Sigmoid colon (tissue), 7 donors: ENCODE measurements around the gene CDSN. TPM values are rescaled to one million over a fixed set of nuclear protein-coding genes. Genes with fewer than 3 reads are reported as not detected.
A peak's percentile ranks its signal among the peaks of the same experiment; 100 is the strongest.

Source experiments
- DNase-seq: peaks from one replicate; pipeline ENCODE4 v3.0.0-alpha.2; 2019
- H3K27ac ChIP-seq, 4 donors: fragments of 200-600 bp; sonication (generic); one replicate each; pipeline ENCODE4 v1.5.1; 2016 to 2019; ENCODE audit warnings: mild to moderate bottlenecking in 1 of 4
- H3K27me3 ChIP-seq, 3 donors: fragments of 200-600 bp; sonication (generic); one replicate each; pipeline ENCODE4 v1.5.1; 2019; ENCODE audit warnings: mild to moderate bottlenecking in 1 of 3
- H3K36me3 ChIP-seq, 4 donors: fragments of 200-600 bp; sonication (generic); one replicate each; pipeline ENCODE4 v1.5.1; 2016 to 2019
- H3K4me1 ChIP-seq, 4 donors: fragments of 200-600 bp; sonication (generic); one replicate each; pipeline ENCODE4 v1.5.1; 2017 to 2019
- H3K4me3 ChIP-seq, 4 donors: fragments of 200-600 bp; sonication (generic); one replicate each; pipeline ENCODE4 v1.5.1; 2017 to 2019; ENCODE audit warnings: mild to moderate bottlenecking in 2 of 4, moderate library complexity in 1 of 4
- H3K9me3 ChIP-seq, 4 donors: fragments of 200-600 bp in 3 of 4; sonication (generic) in 3 of 4; one replicate each; pipeline versions ENCODE4 v1.5.1 to v1.6.1; 2013 to 2019
- CTCF ChIP-seq, 4 experiments: fragments of 450-650 bp in 3 of 4; fragments of 200-600 bp in 1 of 4; IDR thresholded peaks; one replicate each; pipeline ENCODE4 v1.5.1; 2016 to 2019; ENCODE audit warnings: antibody characterized with exemption in 4 of 4, mild to moderate bottlenecking in 3 of 4, moderate library complexity in 2 of 4
- EP300 ChIP-seq, 4 donors: sonication (generic); formaldehyde crosslinking; IDR thresholded peaks; one replicate each; pipeline ENCODE4 v1.6.1; 2017; ENCODE audit warnings: antibody characterized with exemption in 4 of 4
- POLR2A ChIP-seq, 2 donors: fragments of 450-650 bp; IDR thresholded peaks; one replicate each; pipeline ENCODE4 v1.6.1; 2016; ENCODE audit warnings: antibody characterized with exemption in 2 of 2, mild to moderate bottlenecking in 2 of 2, moderate library complexity in 2 of 2
- POLR2AphosphoS5 ChIP-seq, 4 donors: sonication (generic); formaldehyde crosslinking; IDR thresholded peaks; one replicate each; pipeline ENCODE4 v1.6.1; 2017; ENCODE audit warnings: antibody characterized with exemption in 4 of 4
- WGBS, 2 donors: extraction: QIAGEN DNeasy Blood & Tissue Kit; methylation state at CpG; one replicate each; pipeline ENCODE4 v1.1.7; 2013; 5-methylcytosine and 5-hydroxymethylcytosine counted together
- intact Hi-C: fragments of 100-400 bp; cut with DNase I; formaldehyde crosslinking; loops from one replicate; pipeline ENCODE4 v1.15.1; 2023
- polyA plus RNA-seq, 3 donors: library from polyadenylated mRNA; stranded (reverse); fragments of 200-250 nt; gene quantifications; one replicate each; pipeline ENCODE4 v1.2.3, GENCODE V29; 2013
- total RNA-seq, 4 donors: library from RNA; depleted of rRNA; stranded (reverse); fragments of >200 nt; gene quantifications; one replicate each; pipeline ENCODE4 v1.1.0, GENCODE V29; 2016
- donor health status: healthy with polysubstance abuse.
- donor health status: Bipolar disorder and iron deficiency.
- donor health status: healthy.

The CDSN gene
- total and polyA plus RNA-seq, 7 donors: not detected

GRCh38 chr6:31087494-31088089 lies 32.7 kb downstream of the CDSN start:
- peaks cover 0 to 11% (median 0%) of the 10 kb centered on the region in 3 donors for H3K27me3 ChIP-seq
- H3K4me1 ChIP-seq: peaks cover 0 to 10% (median 3%) of the 10 kb centered on the region in 4 donors
- WGBS, 2 donors: 9 to 14% methylated on average over 14 of the region's 14 CpGs
- TF ChIP-seq CTCF (IDR thresholded peaks at IDR 0.05) (peak in 3 of 4 experiments; percentile 69 to 74 (median 74)), POLR2AphosphoS5 (IDR thresholded peaks at IDR 0.05) (no peak)
- no peaks in the 10 kb centered on the region for H3K36me3 ChIP-seq
- intact Hi-C loops: loop anchor here (5.0 to 10.0 kb wide), 2 partner anchors 260 to 343 kb away; partner anchors contain the start of genes FLOT1 and IER3
- DNase-seq: peak; percentile 89
- no peak overlapping the region for H3K27ac ChIP-seq
- H3K4me3 ChIP-seq: no peak overlapping the region
- H3K9me3 ChIP-seq: no peaks in the 10 kb centered on the region

- no peak overlapping the region for H3K4me3 ChIP-seq
- H3K27ac ChIP-seq: peak overlapping the region in 1 of 4 donors; percentile 37
- peaks cover 0 to 11% (median 0%) of the 10 kb centered on the region in 3 donors for H3K27me3 ChIP-seq
- intact Hi-C loops: loop anchor here (5.0 to 10.0 kb wide), 2 partner anchors 260 to 342 kb away; partner anchors contain the start of genes FLOT1 and IER3
- WGBS, 2 donors: 44 to 45% methylated on average over 7 of the region's 7 CpGs
- H3K9me3 ChIP-seq: no peaks in the 10 kb centered on the region
- TF ChIP-seq POLR2A (IDR thresholded peaks at IDR 0.05): no peak
- TF ChIP-seq POLR2AphosphoS5 (IDR thresholded peaks at IDR 0.05): no peak
- no peak for TF ChIP-seq EP300 (IDR thresholded peaks at IDR 0.05)
- peaks cover 0 to 10% (median 3%) of the 10 kb centered on the region in 4 donors for H3K4me1 ChIP-seq
- no peak for DNase-seq
- H3K36me3 ChIP-seq: no peaks in the 10 kb centered on the region
Observed at GRCh38 chr6:31086788-31087440, 33.3 kb downstream of the CDSN start.

- Histone ChIP-seq H3K4me3 (no peak overlapping the region), H3K36me3 (no peaks in the 10 kb centered on the region), H3K27ac (no peak overlapping the region), H3K4me1 (peaks cover 0 to 14% (median 8%) of the 10 kb centered on the region in 4 donors), H3K9me3 (no peaks in the 10 kb centered on the region), H3K27me3 (peaks cover 0 to 27% (median 0%) of the 10 kb centered on the region in 3 donors)
- TF ChIP-seq CTCF (IDR thresholded peaks at IDR 0.05) (no peak), POLR2A (IDR thresholded peaks at IDR 0.05) (no peak), POLR2AphosphoS5 (IDR thresholded peaks at IDR 0.05) (no peak), EP300 (IDR thresholded peaks at IDR 0.05) (no peak)
- 39 to 68% methylated on average over 8 of the region's 8 CpGs for WGBS, 2 donors
- intact Hi-C loops: loop anchor here (10.0 kb wide), 1 partner anchor 339 kb away; the partner anchor contains the start of genes FLOT1 and IER3
- no peak for DNase-seq
Observed at GRCh38 chr6:31083742-31084354, 36.4 kb downstream of the CDSN start.

- Histone ChIP-seq H3K27me3 (peaks cover 0 to 31% (median 0%) of the 10 kb centered on the region in 3 donors), H3K9me3 (no peaks in the 10 kb centered on the region), H3K36me3 (no peaks in the 10 kb centered on the region), H3K27ac (no peak overlapping the region), H3K4me1 (peaks cover 0 to 10% (median 5%) of the 10 kb centered on the region in 4 donors), H3K4me3 (no peak overlapping the region)
- intact Hi-C loops: loop anchor here (10.0 kb wide), 1 partner anchor 337 kb away; the partner anchor contains the start of genes FLOT1 and IER3
- TF ChIP-seq POLR2AphosphoS5 (IDR thresholded peaks at IDR 0.05): no peak
- no peak for DNase-seq
- 75 to 91% methylated on average over 6 of the region's 6 CpGs for WGBS, 2 donors
Observed at GRCh38 chr6:31081872-31082271, 38.4 kb downstream of the CDSN start.

- Histone ChIP-seq H3K36me3 (no peaks in the 10 kb centered on the region), H3K4me3 (peak overlapping the region in 1 of 4 donors; percentile 19), H3K9me3 (no peaks in the 10 kb centered on the region), H3K27me3 (peaks cover 0 to 31% (median 0%) of the 10 kb centered on the region in 3 donors), H3K4me1 (peaks cover 0 to 5% (median 4%) of the 10 kb centered on the region in 4 donors), H3K27ac (no peak overlapping the region)
- no peak for TF ChIP-seq POLR2AphosphoS5 (IDR thresholded peaks at IDR 0.05)
- TF ChIP-seq CTCF (IDR thresholded peaks at IDR 0.05): peak; percentile 33 to 82 (median 61)
- peak; percentile 74 for DNase-seq
- 24 to 25% methylated on average over 22 of the region's 22 CpGs for WGBS, 2 donors
- intact Hi-C loops: loop anchor here (10.0 kb wide), 1 partner anchor 335 kb away; the partner anchor contains the start of genes FLOT1 and IER3
Observed at GRCh38 chr6:31079656-31080261, 40.5 kb downstream of the CDSN start.
